NCI-H2171 (cell line): ENCODE measurements around the gene DPH5.
"Not testable (repeated sequence)": the region's sequence is repeated elsewhere in the genome, so short reads cannot be mapped to it uniquely, and the experiment has no call there.

Experiments
- DNase-seq: peaks from one replicate; lab custom pipeline; 2025; lab: John Stamatoyannopoulos, UW

Gene DPH5

GRCh38 chr1:101025657-101026429, at the start of gene DPH5:
Gene DPH5 (minus strand): TSS chr1:101025784. CDS start chr1:101025443, 341 bp downstream.
- DNase-seq: peak; percentile 88

- DNase-seq: no peak
Measured at GRCh38 chr1:101073836-101074235, 48.3 kb upstream of the DPH5 start.

GRCh38 chr1:101071470-101071891, 45.9 kb upstream of the DPH5 start:
- no peak for DNase-seq

- DNase-seq: no peak
Measured at GRCh38 chr1:101069158-101069557, 43.6 kb upstream of the DPH5 start.

- not testable (repeated sequence) for DNase-seq
Measured at GRCh38 chr1:101066937-101067335, 41.4 kb upstream of the DPH5 start.

- no peak for DNase-seq
Measured at GRCh38 chr1:101066260-101066936, 40.8 kb upstream of the DPH5 start.

- no peak for DNase-seq
Measured at GRCh38 chr1:101065575-101065974, 40.0 kb upstream of the DPH5 start.

- DNase-seq: peak; percentile 1
Measured at GRCh38 chr1:101064697-101065096, 39.1 kb upstream of the DPH5 start.

GRCh38 chr1:101060992-101061391, 35.4 kb upstream of the DPH5 start:
- no peak for DNase-seq

GRCh38 chr1:101059945-101060542, 34.5 kb upstream of the DPH5 start:
- DNase-seq: no peak

GRCh38 chr1:101055623-101056022, 30.0 kb upstream of the DPH5 start:
- no peak for DNase-seq

- DNase-seq: no peak
Measured at GRCh38 chr1:101051688-101052638, 26.4 kb upstream of the DPH5 start.

GRCh38 chr1:101050869-101051268, 25.3 kb upstream of the DPH5 start:
- no peak for DNase-seq

GRCh38 chr1:101044749-101045148, 19.2 kb upstream of the DPH5 start:
- DNase-seq: no peak

GRCh38 chr1:101044259-101044658, 18.7 kb upstream of the DPH5 start:
- DNase-seq: no peak

GRCh38 chr1:101043776-101044175, 18.2 kb upstream of the DPH5 start:
- no peak for DNase-seq

- no peak for DNase-seq
Measured at GRCh38 chr1:101041300-101041699, 15.7 kb upstream of the DPH5 start.

- no peak for DNase-seq
Measured at GRCh38 chr1:101040666-101041065, 15.1 kb upstream of the DPH5 start.

- no peak for DNase-seq
Measured at GRCh38 chr1:101039245-101039644, 13.7 kb upstream of the DPH5 start.

- no peak for DNase-seq
Measured at GRCh38 chr1:101037316-101037715, 11.7 kb upstream of the DPH5 start.

- DNase-seq: no peak
Measured at GRCh38 chr1:101033017-101033416, 7.4 kb upstream of the DPH5 start.

- DNase-seq: not testable (repeated sequence)
Measured at GRCh38 chr1:101032129-101032528, 6.5 kb upstream of the DPH5 start.
